Hepatocyte (in vitro differentiated cells): ENCODE results near the gene SEBOX. TPM values are rescaled to one million over a fixed set of nuclear protein-coding genes. Genes with fewer than 3 reads are reported as not detected.

Experiments
- DNase-seq: peaks from one replicate; pipeline ENCODE4 v3.0.0-alpha.2; 2016; ENCODE audit warnings: low spot score
- H2AFZ ChIP-seq: fragments of 200-600 bp; sonication (generic); 2 replicates; pipeline ENCODE4 v1.6.0; 2016; ENCODE audit warnings: antibody characterized with exemption, mild to moderate bottlenecking
- H3K27ac ChIP-seq: fragments of 200-600 bp; sonication (generic); 2 replicates; pipeline ENCODE4 v1.5.1; 2016; ENCODE audit warnings: mild to moderate bottlenecking
- H3K27me3 ChIP-seq: fragments of 200-600 bp; sonication (generic); 2 replicates; pipeline ENCODE4 v1.6.1; 2016
- H3K36me3 ChIP-seq: fragments of 200-600 bp; sonication (generic); replicated peaks from 2 replicates; pipeline ENCODE4 v1.5.1; 2016; ENCODE audit warnings: low read depth; ENCODE audit not compliant: insufficient read depth
- H3K4me1 ChIP-seq: fragments of 200-600 bp; sonication (generic); 2 replicates; pipeline ENCODE4 v1.5.1; 2016; ENCODE audit warnings: mild to moderate bottlenecking, moderate library complexity; ENCODE audit not compliant: insufficient read depth
- H3K4me2 ChIP-seq: fragments of 200-600 bp; sonication (generic); 2 replicates; pipeline ENCODE4 v1.6.0; 2016
- H3K4me3 ChIP-seq: fragments of 200-600 bp; sonication (generic); 2 replicates; pipeline ENCODE4 v1.5.1; 2016; ENCODE audit warnings: mild to moderate bottlenecking
- H3K79me2 ChIP-seq: fragments of 200-600 bp; sonication (generic); 2 replicates; pipeline ENCODE4 v1.6.0; 2017; ENCODE audit warnings: mild to moderate bottlenecking
- H3K9me2 ChIP-seq: fragments of 200-600 bp; sonication (generic); replicated peaks from 2 replicates; pipeline ENCODE4 v1.6.0; 2017; ENCODE audit warnings: mild to moderate bottlenecking; ENCODE audit not compliant: insufficient read depth
- H3K9me3 ChIP-seq: fragments of 200-600 bp; sonication (generic); 2 replicates; pipeline ENCODE4 v1.5.1; 2016; ENCODE audit warnings: low read depth, mild to moderate bottlenecking
- H4K20me1 ChIP-seq: fragments of 200-600 bp; sonication (generic); 2 replicates; pipeline ENCODE4 v1.6.0; 2016; ENCODE audit warnings: mild to moderate bottlenecking; ENCODE audit not compliant: insufficient read depth, poor library complexity, severe bottlenecking
- EZH2 ChIP-seq: fragments of 200-600 bp; sonication (generic); IDR thresholded peaks from 2 replicates; pipeline ENCODE4 v1.6.1; 2016; ENCODE audit warnings: antibody characterized with exemption, mild to moderate bottlenecking, borderline replicate concordance
- EZH2phosphoT487 ChIP-seq: fragments of 200-600 bp; sonication (generic); IDR thresholded peaks from one replicate; pipeline ENCODE4 v1.6.1; 2018; ENCODE audit warnings: antibody characterized with exemption, mild to moderate bottlenecking, low read depth, moderate library complexity; ENCODE audit not compliant: unreplicated experiment, severe bottlenecking
- WGBS: methylation state at CpG from one replicate; pipeline ENCODE4 v1.1.6; 2016; ENCODE audit warnings: low lambda C conversion rate; ENCODE audit errors: missing lambda C conversion rate; 5-methylcytosine and 5-hydroxymethylcytosine counted together
- polyA plus RNA-seq: library from polyadenylated mRNA; unstranded; fragments of >200 nt; fragmentation: Nextera tagmentation; extraction: Ambion mirVana; gene quantifications from 2 replicates; pipeline ENCODE4 v1.2.1, GENCODE V29; 2016
- total RNA-seq: library from RNA; depleted of rRNA; stranded (reverse); fragments of >200 nt; gene quantifications from 2 replicates; pipeline ENCODE4 v1.2.3, GENCODE V29; 2014
- TF ChIP-seq, protein P1 (sequence below): fragments of 200-600 bp; sonication (generic); IDR thresholded peaks from 2 replicates; pipeline ENCODE4 v1.5.1; 2016; ENCODE audit warnings: antibody characterized with exemption, mild to moderate bottlenecking; ENCODE audit not compliant: poor library complexity

The SEBOX gene
- total and polyA plus RNA-seq, 2 experiments from 2014 or later: not detected

DNA sequence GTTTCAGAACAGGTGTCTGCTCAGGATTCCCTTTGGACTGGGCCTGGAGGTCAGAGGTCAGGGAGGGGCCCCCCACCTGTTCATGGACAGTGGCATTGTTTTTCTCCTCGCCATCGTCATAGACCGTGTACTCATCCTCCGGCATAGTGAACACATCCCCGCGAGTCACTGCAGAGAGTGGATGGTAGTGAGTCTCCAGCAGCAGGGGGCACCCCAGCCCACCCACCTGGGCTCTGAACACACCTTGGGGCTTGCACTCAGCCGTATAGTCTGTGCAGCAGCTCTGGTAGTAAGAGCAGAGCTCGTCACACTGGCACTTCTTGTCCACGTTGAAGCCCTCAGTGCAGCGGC is 4.7 kb upstream of the SEBOX start:
- Histone ChIP-seq H4K20me1 (peaks cover 13% of the 10 kb centered on the region), H3K79me2 (peaks cover 6% of the 10 kb centered on the region), H3K27me3 (peaks cover 7% of the 10 kb centered on the region), H3K9me3 (no peaks in the 10 kb centered on the region), H3K4me2 (peak overlapping the region; percentile 89), H3K36me3 (no peaks in the 10 kb centered on the region), H3K27ac (peak overlapping the region; percentile 92), H2AFZ (no peak overlapping the region), H3K4me3 (no peak overlapping the region), H3K4me1 (peaks cover 24% of the 10 kb centered on the region), H3K9me2 (no peaks in the 10 kb centered on the region)
- TF ChIP-seq, protein P1, sequence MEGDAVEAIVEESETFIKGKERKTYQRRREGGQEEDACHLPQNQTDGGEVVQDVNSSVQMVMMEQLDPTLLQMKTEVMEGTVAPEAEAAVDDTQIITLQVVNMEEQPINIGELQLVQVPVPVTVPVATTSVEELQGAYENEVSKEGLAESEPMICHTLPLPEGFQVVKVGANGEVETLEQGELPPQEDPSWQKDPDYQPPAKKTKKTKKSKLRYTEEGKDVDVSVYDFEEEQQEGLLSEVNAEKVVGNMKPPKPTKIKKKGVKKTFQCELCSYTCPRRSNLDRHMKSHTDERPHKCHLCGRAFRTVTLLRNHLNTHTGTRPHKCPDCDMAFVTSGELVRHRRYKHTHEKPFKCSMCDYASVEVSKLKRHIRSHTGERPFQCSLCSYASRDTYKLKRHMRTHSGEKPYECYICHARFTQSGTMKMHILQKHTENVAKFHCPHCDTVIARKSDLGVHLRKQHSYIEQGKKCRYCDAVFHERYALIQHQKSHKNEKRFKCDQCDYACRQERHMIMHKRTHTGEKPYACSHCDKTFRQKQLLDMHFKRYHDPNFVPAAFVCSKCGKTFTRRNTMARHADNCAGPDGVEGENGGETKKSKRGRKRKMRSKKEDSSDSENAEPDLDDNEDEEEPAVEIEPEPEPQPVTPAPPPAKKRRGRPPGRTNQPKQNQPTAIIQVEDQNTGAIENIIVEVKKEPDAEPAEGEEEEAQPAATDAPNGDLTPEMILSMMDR: peak; percentile 13
- TF ChIP-seq EZH2: no peak
- DNase-seq: peak; percentile 49
- 56% methylated on average over 10 of the region's 10 CpGs for WGBS

DNA sequence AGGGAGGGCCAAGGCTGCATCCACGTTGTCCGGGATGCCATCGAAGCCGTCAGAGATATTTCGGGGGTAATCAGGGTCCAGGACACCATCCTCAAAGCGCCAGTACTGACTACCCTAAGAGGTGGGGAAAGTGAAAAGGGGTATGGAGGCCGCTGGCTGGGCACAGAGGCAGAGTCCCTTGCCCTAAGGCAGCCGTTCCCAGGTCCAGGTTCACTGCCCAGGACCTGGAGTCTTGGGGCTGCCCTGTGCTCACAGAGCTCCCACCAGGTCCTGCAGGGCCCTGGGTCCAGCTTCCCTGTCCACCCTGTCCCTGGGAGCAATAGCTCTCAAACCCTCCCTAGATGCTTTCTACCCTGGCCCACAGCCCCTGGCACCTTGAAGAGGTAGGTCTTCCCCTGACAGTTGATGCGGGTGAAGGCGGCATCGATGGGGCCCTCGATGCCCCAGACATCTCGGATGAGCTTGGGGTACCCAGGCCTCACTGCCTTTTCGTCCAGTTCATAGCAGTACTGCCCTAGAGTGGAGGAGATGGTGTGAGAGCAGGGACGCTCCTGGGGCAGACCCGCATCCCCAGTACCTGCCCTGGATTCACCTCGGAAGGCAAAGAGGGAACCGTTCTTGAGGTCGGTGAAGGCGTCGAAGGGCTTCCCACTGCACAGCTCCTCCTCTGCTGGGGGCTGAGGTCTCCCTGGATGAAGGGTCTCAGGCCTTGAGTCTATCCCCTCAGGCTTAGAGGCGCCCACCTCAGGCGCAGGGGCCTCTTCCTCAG is 4.1 kb upstream of the SEBOX start:
- 93% methylated on average over 23 of the region's 23 CpGs for WGBS

DNA sequence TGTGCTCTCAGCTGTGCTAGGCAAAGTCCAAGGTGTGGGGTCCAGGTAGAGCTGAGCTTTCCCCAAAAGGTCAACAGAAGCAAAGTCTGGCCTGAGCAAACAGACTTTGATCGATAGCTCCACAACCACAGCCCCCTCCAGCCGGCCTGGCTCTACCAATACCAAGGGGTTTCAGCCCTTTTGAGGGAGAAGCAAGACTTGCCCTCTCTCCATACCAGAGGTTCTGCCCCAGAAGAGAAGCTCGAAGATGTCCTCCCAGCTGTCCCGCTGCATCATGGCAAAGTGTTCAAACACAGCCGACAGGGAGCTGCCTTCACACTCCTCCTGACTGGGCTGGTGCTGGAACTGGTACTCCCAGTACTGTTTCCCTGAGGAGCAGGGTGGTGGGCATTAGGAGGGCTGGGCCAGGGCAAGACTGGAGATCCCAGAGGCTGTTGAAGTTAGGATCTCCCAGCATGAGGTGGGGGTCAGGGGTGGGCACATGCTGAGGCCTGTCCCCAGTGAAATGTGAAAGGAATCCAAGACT is 3.4 kb upstream of the SEBOX start:
- peak overlapping the region; percentile 92 for H3K27ac ChIP-seq
- H3K36me3 ChIP-seq: no peaks in the 10 kb centered on the region
- peaks cover 10% of the 10 kb centered on the region for H4K20me1 ChIP-seq
- no peak overlapping the region for H2AFZ ChIP-seq
- H3K4me1 ChIP-seq: peaks cover 24% of the 10 kb centered on the region
- H3K4me2 ChIP-seq: peak overlapping the region; percentile 89
- peaks cover 6% of the 10 kb centered on the region for H3K79me2 ChIP-seq
- WGBS: 53% methylated on average over 5 of the region's 5 CpGs
- TF ChIP-seq, protein P1: no peak
- no peak for TF ChIP-seq EZH2phosphoT487
- no peak for TF ChIP-seq EZH2
- no peak overlapping the region for H3K4me3 ChIP-seq
- H3K27me3 ChIP-seq: peaks cover 7% of the 10 kb centered on the region
- H3K9me2 ChIP-seq: no peaks in the 10 kb centered on the region
- H3K9me3 ChIP-seq: no peaks in the 10 kb centered on the region
- peak; percentile 49 for DNase-seq

More for the DNA sequence above, 4.1 kb upstream of the SEBOX start:
- no peaks in the 10 kb centered on the region for H3K36me3 ChIP-seq
- DNase-seq: no peak
- H3K27ac ChIP-seq: peak overlapping the region; percentile 92
- peaks cover 24% of the 10 kb centered on the region for H3K4me1 ChIP-seq
- peaks cover 7% of the 10 kb centered on the region for H3K27me3 ChIP-seq
- H4K20me1 ChIP-seq: peaks cover 13% of the 10 kb centered on the region
- H2AFZ ChIP-seq: no peak overlapping the region
- peak overlapping the region; percentile 89 for H3K4me2 ChIP-seq
- H3K4me3 ChIP-seq: no peak overlapping the region
- TF ChIP-seq EZH2 (no peak), EZH2phosphoT487 (no peak)
- TF ChIP-seq, protein P1: no peak
- H3K9me3 ChIP-seq: no peaks in the 10 kb centered on the region
- no peaks in the 10 kb centered on the region for H3K9me2 ChIP-seq
- H3K79me2 ChIP-seq: peaks cover 6% of the 10 kb centered on the region
